ENCODE data around the gene KDF1.
A peak's percentile ranks its signal among the peaks of the same experiment; 100 is the strongest.

KDF1 gene

DNA sequence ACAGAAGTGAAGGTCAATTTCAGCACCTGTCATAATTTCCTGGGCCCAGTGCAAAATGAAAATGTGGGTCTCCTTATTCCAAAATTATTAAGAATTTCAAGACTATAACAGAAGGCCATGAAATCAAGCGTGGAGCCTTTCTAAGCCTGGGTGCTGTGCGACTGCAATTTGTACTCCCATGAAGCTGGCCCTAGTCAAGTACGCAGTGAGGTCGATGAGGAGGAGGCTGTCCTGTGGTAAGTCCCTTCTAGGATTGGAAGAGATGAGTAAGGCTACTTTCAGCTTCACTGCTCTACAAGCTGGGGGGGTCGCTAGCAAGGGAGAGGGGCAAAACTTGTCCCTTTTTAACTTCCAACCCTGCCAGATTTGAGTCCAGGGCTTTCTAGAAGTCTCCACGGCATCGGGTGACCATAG, 39.1 kb downstream of the KDF1 start:
- Mint-ChIP-seq H3K4me3 (peak overlapping the region; percentile 81), H3K36me3 (peaks cover 55% of the 10 kb centered on the region), H3K9me3 (no peaks in the 10 kb centered on the region), H3K4me1 (peaks cover 34% of the 10 kb centered on the region), H3K27ac (peak overlapping the region; percentile 95)
- ATAC-seq = peak; percentile 73
- DNase-seq (ENCODE audit: low spot score in 2 of 2) = no peak

DNA sequence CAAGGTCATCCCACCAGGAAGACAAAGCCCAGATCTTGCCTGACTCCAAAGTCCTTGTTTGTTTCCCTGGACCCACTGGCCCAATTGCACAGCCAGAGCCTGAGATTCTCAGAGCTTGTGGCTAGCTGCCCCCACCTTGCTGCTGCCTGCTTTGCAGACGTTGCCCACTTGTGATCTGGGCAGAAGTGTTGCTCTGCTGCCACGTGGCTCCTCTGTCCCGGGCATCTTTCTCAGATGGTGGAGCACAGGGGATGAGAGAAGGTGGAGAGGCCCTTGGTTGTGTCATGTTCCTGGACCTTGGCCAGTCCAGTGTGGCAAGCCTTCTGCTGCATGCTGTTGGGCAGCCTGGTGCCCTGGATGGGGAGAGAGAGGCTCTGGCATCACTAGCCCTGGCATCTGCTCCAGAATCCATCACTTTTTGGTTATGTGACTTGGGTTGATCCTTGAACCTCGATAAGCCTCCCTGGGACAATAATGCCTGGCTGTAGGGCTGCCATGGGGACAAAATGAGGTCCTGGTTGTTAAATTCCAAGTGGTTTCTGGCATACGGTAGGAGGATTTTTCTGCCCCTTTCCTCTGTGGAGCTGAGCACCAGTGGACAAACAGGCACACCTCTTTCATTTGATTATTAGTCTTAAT, 44.9 kb downstream of the KDF1 start:
- ATAC-seq (no peak), DNase-seq (ENCODE audit: low spot score in 2 of 2) (no peak)
- H3K9me3 Mint-ChIP-seq = no peaks in the 10 kb centered on the region
- H3K4me1 Mint-ChIP-seq = peaks cover 8% of the 10 kb centered on the region
- peaks cover 3% of the 10 kb centered on the region for H3K36me3 Mint-ChIP-seq
- H3K27ac Mint-ChIP-seq = no peak overlapping the region
- H3K4me3 Mint-ChIP-seq = no peak overlapping the region

DNA sequence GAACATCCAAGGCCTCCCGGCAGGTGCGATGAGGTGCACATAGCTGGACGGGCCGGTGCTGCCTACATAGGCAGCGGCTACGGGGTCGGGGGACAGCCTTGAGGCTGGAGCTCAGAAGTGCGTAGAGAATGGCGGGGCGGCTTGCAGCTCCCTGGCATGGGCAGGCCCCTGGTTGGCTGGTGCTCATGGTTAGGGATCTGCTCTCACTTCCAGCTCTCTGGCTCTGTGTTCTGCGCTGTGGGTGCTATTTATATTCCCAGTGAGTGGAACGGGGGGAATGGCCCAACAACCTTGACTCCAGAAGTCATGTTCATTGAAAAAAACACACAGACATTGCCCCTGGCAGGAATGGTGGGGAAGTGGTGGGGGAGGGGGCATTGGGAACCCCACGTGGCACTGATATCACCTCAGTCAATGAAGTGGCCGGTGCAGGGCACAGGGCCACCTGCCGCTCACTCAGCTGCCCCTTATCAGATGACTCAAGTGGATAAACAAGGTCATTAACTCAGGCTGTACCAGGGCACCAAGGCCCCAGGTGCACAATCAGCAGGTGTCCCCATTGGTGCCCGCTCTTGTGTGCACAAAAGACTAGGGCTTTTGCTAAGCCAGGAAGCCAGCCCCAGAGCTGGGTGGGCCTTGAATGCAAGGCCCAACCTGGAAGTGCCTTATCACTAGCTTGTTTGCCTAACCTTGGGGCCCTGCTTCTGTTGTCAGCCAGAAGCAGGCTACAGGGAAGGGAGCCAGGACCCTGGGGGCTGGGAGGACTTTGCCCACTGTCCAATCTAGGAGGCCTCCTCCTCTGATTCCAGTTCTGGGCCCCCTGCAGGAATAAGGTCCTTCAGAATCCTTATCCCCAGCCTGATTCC, 46.3 kb downstream of the KDF1 start, which contains the start of gene NR0B2:
TSS of gene NR0B2 (minus strand) at position 222 of the 866 bp plus-strand sequence. CDS start at position 187, 35 bp downstream.
- no peak within 1 kb of the TSS for H3K4me3 Mint-ChIP-seq

DNA sequence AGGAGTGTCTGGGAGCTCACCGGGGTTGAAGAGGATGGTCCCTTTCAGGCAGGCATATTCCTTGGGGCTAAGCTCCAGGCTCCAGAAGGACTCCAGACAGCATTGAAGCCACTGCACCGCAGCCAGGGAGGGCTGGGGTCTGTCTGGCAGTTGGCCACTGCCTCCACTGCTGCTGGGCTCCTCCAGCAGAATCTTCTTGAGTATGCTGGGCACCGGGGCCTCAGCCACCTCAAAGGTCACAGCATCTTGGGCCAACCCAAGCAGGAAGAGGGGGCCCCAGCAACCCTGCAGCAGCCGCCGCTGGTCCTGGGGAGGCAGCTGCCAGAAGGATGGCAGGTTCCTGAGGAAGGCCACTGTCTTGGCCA, 46.9 kb downstream of the KDF1 start:
- H3K9me3 Mint-ChIP-seq = no peaks in the 10 kb centered on the region
- no peak overlapping the region for H3K27ac Mint-ChIP-seq
- no peaks in the 10 kb centered on the region for H3K4me1 Mint-ChIP-seq
- no peak overlapping the region for H3K4me3 Mint-ChIP-seq
- ATAC-seq (no peak), DNase-seq (ENCODE audit: low spot score in 2 of 2) (no peak)
- no peaks in the 10 kb centered on the region for H3K36me3 Mint-ChIP-seq

More for the DNA sequence above, 46.3 kb downstream of the KDF1 start, which contains the start of gene NR0B2:
- no peaks in the 10 kb centered on the region for H3K9me3 Mint-ChIP-seq
- DNase-seq (ENCODE audit: low spot score in 2 of 2) = no peak
- no peaks in the 10 kb centered on the region for H3K4me1 Mint-ChIP-seq
- H3K27ac Mint-ChIP-seq = no peak within 1 kb of the TSS
- ATAC-seq = peak; percentile 16
- no peaks in the 10 kb centered on the region for H3K36me3 Mint-ChIP-seq

DNA sequence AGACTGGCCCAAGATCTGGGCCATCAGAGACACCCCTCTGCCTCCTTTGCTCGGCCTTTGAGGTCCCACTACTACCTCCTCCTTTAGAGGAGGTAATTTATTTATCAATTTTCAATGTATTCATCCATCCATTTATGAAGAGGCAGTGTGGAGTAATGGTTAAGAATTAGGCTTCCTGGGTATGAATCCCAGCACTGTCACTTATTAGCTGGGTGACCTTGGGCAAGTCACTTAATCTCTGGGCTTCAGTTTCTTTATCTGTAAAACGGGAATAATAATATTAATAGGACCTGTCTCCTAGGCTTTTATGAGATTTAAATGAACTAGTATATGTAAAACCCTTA, 48.1 kb downstream of the KDF1 start:
- H3K36me3 Mint-ChIP-seq = no peaks in the 10 kb centered on the region
- no peak for DNase-seq (ENCODE audit: low spot score in 2 of 2)
- H3K9me3 Mint-ChIP-seq = no peaks in the 10 kb centered on the region
- no peak overlapping the region for H3K4me3 Mint-ChIP-seq
- H3K4me1 Mint-ChIP-seq = no peaks in the 10 kb centered on the region
- no peak for ATAC-seq
- no peak overlapping the region for H3K27ac Mint-ChIP-seq

DNA sequence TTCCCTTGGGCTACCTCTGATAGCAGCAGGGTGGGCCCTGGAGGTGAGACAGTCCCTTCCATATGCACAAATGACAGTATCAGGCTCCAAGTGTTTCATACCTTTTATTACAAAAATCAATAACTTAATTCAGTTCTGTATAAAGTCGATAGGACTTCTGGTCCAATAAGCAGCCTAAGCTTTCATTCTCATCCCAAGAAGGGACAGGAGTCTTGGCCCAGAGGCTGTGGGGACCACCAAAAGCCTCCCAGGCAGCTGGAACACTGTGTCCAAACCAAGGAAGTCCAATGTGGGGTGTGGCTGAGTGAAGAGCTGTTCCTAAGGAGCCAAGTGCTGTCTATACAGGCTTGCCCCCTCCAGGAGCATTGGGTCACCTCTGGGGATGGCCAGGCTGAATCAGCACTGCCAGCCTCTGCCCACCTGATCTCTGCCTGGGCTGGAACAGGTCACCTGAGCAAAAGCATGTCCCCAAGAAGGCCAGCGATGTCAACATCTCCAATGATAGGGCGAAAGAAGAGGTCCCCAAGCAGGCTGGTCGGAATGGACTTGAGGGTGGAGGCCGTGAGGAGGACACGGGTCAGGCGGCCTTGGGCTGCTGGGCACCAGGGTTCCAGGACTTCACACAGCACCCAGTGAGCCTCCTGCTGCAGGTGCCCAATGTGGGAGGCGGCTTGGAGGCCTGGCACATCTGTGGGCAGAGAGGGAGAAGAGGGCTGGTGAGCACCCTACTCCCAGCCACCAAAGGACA, 48.7 kb downstream of the KDF1 start:
- ATAC-seq (no peak), DNase-seq (ENCODE audit: low spot score in 2 of 2) (no peak)
- Mint-ChIP-seq H3K27ac (no peak overlapping the region), H3K9me3 (no peaks in the 10 kb centered on the region), H3K4me1 (no peaks in the 10 kb centered on the region), H3K36me3 (no peaks in the 10 kb centered on the region), H3K4me3 (no peak overlapping the region)

DNA sequence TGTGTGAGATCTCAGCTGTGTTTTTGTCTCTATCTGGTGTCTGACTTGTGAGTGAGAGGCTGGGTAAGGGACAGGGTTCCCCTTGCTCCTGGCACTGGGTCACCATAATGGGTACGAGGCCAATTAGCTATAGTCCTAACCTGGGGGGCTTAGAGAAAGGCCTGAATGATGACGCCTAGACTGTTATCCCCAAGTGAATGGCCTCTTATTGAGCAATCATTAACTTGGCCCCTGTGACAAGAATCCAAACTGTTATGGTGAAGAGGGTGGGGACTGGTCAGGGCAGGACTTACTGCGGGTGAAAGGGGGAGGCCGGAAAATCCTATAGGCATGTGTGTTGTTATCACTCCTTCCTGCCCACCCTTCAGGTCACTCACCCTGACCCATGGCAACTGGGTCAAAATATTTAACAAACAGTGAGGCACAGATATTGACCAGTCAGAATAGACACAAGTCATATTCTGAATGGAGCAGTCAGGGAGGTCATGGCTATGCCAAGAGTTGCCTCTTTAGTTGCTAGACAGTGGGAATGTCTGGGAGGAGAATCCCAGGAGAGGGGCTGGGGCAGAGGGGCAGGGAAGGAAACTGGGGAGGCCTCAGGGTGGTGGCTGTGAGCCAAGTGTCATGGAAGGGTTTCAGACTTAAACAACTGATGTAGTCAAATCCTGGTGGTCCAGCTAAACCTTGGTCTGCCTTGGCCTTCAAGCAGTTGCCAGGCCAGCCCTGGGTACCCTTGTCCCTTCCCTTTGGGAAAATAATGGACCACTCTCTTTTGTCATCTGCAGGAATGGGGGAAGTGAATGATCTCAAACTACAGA, 49.7 kb downstream of the KDF1 start:
- no peak for ATAC-seq
- Mint-ChIP-seq H3K4me3 (no peak overlapping the region), H3K27ac (no peak overlapping the region), H3K4me1 (no peaks in the 10 kb centered on the region), H3K36me3 (no peaks in the 10 kb centered on the region), H3K9me3 (no peaks in the 10 kb centered on the region)
- DNase-seq (ENCODE audit: low spot score in 2 of 2) = no peak

DNA sequence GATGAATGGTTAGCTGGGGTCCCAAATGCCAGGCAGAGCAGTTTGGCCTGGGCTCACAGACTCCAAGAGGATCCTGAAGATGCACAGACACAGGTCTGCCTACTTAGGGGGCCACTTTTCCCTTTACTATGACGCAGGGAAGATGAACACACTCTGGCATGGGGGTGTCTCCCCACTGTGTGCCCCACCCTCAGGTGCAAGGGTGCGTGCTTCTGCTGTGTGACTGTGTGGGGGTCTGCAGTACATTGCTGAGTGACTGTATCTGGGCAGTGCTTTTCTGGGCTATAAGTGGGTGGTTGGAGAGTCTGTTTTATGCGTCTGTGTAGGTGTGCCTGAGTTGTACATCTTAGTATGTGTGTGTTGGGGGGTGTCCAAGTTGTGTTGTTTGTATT, 50.3 kb downstream of the KDF1 start:
- no peak overlapping the region for H3K4me3 Mint-ChIP-seq
- H3K9me3 Mint-ChIP-seq = no peaks in the 10 kb centered on the region
- ATAC-seq = no peak
- no peak overlapping the region for H3K27ac Mint-ChIP-seq
- H3K4me1 Mint-ChIP-seq = no peaks in the 10 kb centered on the region
- DNase-seq (ENCODE audit: low spot score in 2 of 2) = no peak
- H3K36me3 Mint-ChIP-seq = no peaks in the 10 kb centered on the region

DNA sequence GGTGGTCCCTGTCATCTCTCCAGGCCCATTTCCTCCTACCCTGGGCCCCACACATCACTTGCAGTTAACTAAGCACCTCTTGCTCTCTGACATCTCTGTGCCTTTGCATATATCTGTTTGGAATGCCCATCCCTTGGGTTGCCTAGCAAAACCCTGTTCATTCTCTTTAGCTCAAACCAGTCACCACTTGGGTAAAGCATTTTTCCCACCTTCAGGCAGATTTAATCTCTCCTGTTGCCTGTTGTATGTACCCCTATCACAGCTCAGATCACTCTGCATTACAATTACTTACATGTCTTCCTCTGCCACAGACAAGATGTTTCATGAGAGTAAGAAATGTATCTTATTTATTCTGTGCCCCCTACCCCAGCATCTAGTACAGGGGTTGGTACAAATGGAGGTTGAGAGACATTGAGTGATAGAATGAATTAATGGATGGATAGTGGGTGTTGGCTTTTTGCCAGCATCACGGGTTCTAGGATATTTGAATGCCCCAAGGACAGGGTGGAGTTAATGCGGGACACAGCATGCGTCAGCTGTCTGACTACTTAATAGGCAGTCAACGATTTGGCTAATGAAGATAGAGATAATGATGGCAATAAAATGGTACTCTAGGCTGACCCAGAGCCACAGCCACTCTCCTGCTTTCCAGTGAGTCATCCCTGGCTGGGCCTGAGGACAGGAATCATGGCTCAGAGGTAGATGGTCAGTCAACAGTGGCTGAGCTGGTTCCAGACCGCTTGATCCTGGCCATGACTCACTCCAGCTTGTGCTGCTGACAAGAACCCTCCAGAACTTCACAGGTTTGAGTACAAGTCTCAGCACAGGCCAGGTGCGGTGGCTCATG, 53.0 kb downstream of the KDF1 start:
- no peaks in the 10 kb centered on the region for H3K9me3 Mint-ChIP-seq
- ATAC-seq = no peak
- no peaks in the 10 kb centered on the region for H3K4me1 Mint-ChIP-seq
- DNase-seq (ENCODE audit: low spot score in 2 of 2) = no peak
- no peak overlapping the region for H3K4me3 Mint-ChIP-seq
- H3K36me3 Mint-ChIP-seq = no peaks in the 10 kb centered on the region
- H3K27ac Mint-ChIP-seq = no peak overlapping the region

DNA sequence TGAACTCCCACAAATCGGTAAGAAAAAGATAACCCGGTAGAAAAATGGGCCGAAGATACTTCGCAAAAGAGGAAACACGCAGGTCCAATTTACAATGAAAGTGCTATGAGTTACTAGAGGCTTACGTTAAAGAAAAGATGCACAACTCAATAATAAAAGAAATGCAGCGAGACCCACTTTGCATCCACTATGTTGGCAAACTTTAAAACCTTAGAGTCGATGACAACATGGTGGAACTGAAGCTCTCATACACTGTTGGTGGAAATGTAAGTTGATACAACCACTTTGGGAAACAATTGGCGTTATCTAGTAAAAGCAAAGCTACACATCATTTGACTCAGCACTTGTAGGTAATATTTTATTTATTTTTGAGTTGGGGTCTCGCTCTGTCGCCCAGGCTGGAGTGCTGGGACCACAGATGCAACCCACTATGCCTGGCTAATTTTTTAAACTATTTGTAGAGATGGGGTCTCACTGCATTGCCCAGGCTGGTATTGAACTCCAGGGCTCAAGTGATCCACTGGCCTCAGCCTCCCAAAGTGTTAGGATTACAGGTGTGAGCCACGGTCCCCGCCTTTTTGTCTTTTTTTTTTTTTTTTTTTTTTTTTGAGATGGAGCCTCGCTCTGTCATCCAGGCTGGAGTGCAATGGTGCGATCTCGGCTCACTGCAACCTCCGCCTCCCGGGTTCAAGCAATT, 59.3 kb downstream of the KDF1 start:
- H3K4me3 Mint-ChIP-seq = peak overlapping the region; percentile 93
- H3K9me3 Mint-ChIP-seq = no peaks in the 10 kb centered on the region
- H3K4me1 Mint-ChIP-seq = peaks cover 21% of the 10 kb centered on the region
- DNase-seq (ENCODE audit: low spot score in 2 of 2) = no peak
- ATAC-seq = no peak
- peaks cover 42% of the 10 kb centered on the region for H3K36me3 Mint-ChIP-seq
- peak overlapping the region; percentile 99 for H3K27ac Mint-ChIP-seq

DNA sequence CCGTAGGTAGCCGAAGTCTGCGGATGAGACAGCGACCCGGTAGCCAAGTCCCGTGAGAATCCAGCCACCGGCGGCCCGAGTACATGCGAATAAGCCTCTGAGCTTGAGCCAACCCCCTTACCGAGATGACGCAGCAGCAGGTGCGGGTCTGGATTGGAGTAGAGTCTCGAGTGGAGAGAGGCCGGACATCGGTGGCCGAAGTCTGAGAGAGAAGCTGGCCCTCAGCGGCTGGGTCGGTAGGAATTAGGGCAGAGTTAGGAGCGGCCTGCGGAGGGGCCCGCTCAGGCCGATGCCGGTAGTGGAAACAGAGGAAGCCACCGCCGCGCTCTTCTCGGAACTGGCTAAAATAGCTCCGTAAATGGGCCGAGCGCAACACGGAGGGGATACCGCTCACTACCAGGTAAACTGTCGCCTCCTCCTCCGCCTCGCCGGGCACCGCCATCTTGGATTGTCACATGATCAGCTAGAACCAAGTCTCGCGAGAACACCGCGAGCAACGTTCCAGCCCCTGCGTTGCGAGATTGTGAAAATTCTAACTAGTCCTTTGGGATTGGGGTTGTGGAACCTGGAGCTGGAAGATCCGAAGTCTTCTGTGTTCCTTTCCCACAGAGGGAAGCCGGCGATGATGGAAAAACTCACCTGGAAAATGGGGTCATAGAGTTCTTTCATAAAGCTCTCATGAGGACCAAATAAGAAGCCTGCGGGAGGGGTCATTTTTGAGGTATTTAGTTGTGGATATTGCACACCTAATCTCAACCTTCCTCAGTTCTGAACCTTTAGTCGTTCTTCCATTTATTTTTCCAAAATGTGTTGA, 60.1 kb downstream of the KDF1 start, which contains the start of gene GPATCH3:
TSS of gene GPATCH3 (minus strand) at position 467 of the 814 bp plus-strand sequence. CDS start at position 442, 25 bp downstream.
- ATAC-seq = peak; percentile 92
- H3K4me3 Mint-ChIP-seq = peak within 1 kb of the TSS; percentile 93
- H3K9me3 Mint-ChIP-seq = no peaks in the 10 kb centered on the region
- peaks cover 50% of the 10 kb centered on the region for H3K36me3 Mint-ChIP-seq
- peak within 1 kb of the TSS; percentile 99 for H3K27ac Mint-ChIP-seq
- H3K4me1 Mint-ChIP-seq = peaks cover 21% of the 10 kb centered on the region
- DNase-seq (ENCODE audit: low spot score in 2 of 2) = peak; percentile 78 to 92
